Measurements from ENCODE around the gene ANK3. TPM values are rescaled to one million over a fixed set of nuclear protein-coding genes. Genes with fewer than 3 reads are reported as not detected.

ANK3 gene
- polyA plus RNA-seq, 1 donor (not counting 4 experiments of a cell fraction or from before 2014, with no cell fraction given), result 8.3 TPM

DNA sequence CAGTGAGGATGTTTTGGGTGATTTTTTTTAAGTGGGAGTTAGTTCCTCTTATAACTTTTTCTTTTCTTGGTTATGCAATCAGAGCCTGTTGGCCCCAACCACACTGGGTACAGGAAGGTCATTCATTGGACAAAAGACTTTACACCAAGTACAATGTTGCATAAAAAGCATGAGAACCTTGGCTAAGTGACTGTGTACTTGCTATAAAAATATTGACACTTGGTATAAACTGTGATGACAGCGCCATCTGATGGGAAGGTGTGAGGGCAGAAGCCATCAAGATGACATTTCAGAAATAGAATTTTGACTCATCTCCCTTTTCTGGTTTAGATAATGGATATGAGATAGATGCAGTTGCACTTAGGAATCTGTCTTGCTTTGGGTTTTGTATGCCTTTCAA lies 357.0 kb downstream of the ANK3 start:
- Histone ChIP-seq H3K79me2 (ENCODE audit: control insufficient read depth, insufficient read depth, low read length) (no peaks in the 10 kb centered on the region), H2AFZ (ENCODE audit: control insufficient read depth, low read length) (no peak overlapping the region), H3K9me3 (ENCODE audit: control insufficient read depth, low read depth, low read length) (no peaks in the 10 kb centered on the region), H3K4me3 (ENCODE audit: control insufficient read depth in 2 of 3, extremely low read depth in 1 of 3, insufficient read depth in 2 of 3, low read depth in 1 of 3, low read length in 3 of 3) (no peak overlapping the region), H3K4me2 (ENCODE audit: control insufficient read depth, extremely low read depth, insufficient read depth, low read depth, low read length) (no peak overlapping the region), H4K20me1 (ENCODE audit: control insufficient read depth, extremely low read depth, insufficient read depth, low read length) (no peaks in the 10 kb centered on the region), H3K27me3 (ENCODE audit: control insufficient read depth, extremely low read depth, insufficient read depth, low read length) (no peaks in the 10 kb centered on the region), H3K4me1 (ENCODE audit: control insufficient read depth, extremely low read depth, insufficient read depth, low read length) (peaks cover 3% of the 10 kb centered on the region), H3K9me1 (ENCODE audit: control insufficient read depth, extremely low read depth, insufficient read depth, low read length) (no peaks in the 10 kb centered on the region), H3K9ac (ENCODE audit: control insufficient read depth, extremely low read depth, insufficient read depth, low read length) (no peak overlapping the region), H3K36me3 (ENCODE audit: control insufficient read depth in 2 of 2, extremely low read depth in 1 of 2, insufficient read depth in 2 of 2, low read length in 2 of 2) (no peaks in the 10 kb centered on the region), H3K27ac (ENCODE audit: control insufficient read depth, insufficient read depth, low read length) (no peak overlapping the region)
- FAIRE-seq (peak; percentile 91), DNase-seq (ENCODE audit: low read depth, low spot score) (peak; percentile 5)
- TF ChIP-seq, protein P1, sequence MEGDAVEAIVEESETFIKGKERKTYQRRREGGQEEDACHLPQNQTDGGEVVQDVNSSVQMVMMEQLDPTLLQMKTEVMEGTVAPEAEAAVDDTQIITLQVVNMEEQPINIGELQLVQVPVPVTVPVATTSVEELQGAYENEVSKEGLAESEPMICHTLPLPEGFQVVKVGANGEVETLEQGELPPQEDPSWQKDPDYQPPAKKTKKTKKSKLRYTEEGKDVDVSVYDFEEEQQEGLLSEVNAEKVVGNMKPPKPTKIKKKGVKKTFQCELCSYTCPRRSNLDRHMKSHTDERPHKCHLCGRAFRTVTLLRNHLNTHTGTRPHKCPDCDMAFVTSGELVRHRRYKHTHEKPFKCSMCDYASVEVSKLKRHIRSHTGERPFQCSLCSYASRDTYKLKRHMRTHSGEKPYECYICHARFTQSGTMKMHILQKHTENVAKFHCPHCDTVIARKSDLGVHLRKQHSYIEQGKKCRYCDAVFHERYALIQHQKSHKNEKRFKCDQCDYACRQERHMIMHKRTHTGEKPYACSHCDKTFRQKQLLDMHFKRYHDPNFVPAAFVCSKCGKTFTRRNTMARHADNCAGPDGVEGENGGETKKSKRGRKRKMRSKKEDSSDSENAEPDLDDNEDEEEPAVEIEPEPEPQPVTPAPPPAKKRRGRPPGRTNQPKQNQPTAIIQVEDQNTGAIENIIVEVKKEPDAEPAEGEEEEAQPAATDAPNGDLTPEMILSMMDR (optimal IDR thresholded peaks at IDR 0.05 in 1 of 3, IDR thresholded peaks at IDR 0.05 in 1 of 3, conservative IDR thresholded peaks at IDR 0.05 in 1 of 3; ENCODE audit: extremely low read depth in 1 of 3, insufficient read depth in 2 of 3, low read length in 3 of 3), result peak; percentile 54 to 77 (median 70)
- no peak for TF ChIP-seq EZH2 (IDR thresholded peaks at IDR 0.05; ENCODE audit: low read length)
- dilution Hi-C loops (cut with MboI; ENCODE audit: extremely low pct_ligation_motif_present, low sequenced_read_pairs), result no loop called here

DNA sequence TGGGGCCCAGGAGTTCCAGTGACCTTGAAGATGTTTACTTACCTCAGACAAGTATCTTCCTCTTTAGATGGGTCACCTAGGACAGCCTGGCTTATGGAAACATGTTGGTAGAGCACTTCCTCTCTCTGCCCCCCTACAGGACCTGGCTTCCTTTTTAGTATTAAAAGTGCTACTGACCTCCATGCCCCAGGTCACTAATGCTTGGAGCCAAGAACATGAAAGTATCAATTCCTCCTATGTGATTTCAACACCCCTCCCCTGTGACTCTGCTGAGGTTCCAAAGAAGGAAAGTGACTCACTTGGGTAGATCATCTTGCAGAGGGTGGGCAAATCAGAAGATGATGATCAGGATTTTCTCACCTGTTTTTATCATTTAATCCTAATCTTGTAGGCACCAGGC lies 358.0 kb downstream of the ANK3 start:
- peaks cover 3% of the 10 kb centered on the region for H3K4me1 ChIP-seq (ENCODE audit: control insufficient read depth, extremely low read depth, insufficient read depth, low read length)
- dilution Hi-C loops (cut with MboI; ENCODE audit: extremely low pct_ligation_motif_present, low sequenced_read_pairs), result no loop called here
- H3K9me3 ChIP-seq (ENCODE audit: control insufficient read depth, low read depth, low read length), result no peaks in the 10 kb centered on the region
- DNase-seq (ENCODE audit: low read depth, low spot score) (no peak), FAIRE-seq (no peak)
- no peak overlapping the region for H3K4me2 ChIP-seq (ENCODE audit: control insufficient read depth, extremely low read depth, insufficient read depth, low read depth, low read length)
- H3K79me2 ChIP-seq (ENCODE audit: control insufficient read depth, insufficient read depth, low read length), result no peaks in the 10 kb centered on the region
- no peaks in the 10 kb centered on the region for H3K27me3 ChIP-seq (ENCODE audit: control insufficient read depth, extremely low read depth, insufficient read depth, low read length)
- no peak overlapping the region for H3K27ac ChIP-seq (ENCODE audit: control insufficient read depth, insufficient read depth, low read length)
- no peak overlapping the region for H2AFZ ChIP-seq (ENCODE audit: control insufficient read depth, low read length)
- no peak for TF ChIP-seq EZH2 (IDR thresholded peaks at IDR 0.05; ENCODE audit: low read length)
- TF ChIP-seq, protein P1 (optimal IDR thresholded peaks at IDR 0.05 in 1 of 3, IDR thresholded peaks at IDR 0.05 in 1 of 3, conservative IDR thresholded peaks at IDR 0.05 in 1 of 3; ENCODE audit: extremely low read depth in 1 of 3, insufficient read depth in 2 of 3, low read length in 3 of 3), result no peak
- H3K9ac ChIP-seq (ENCODE audit: control insufficient read depth, extremely low read depth, insufficient read depth, low read length), result no peak overlapping the region
- H3K9me1 ChIP-seq (ENCODE audit: control insufficient read depth, extremely low read depth, insufficient read depth, low read length), result no peaks in the 10 kb centered on the region
- no peaks in the 10 kb centered on the region for H3K36me3 ChIP-seq (ENCODE audit: control insufficient read depth in 2 of 2, extremely low read depth in 1 of 2, insufficient read depth in 2 of 2, low read length in 2 of 2)
- H4K20me1 ChIP-seq (ENCODE audit: control insufficient read depth, extremely low read depth, insufficient read depth, low read length), result no peaks in the 10 kb centered on the region
- H3K4me3 ChIP-seq (ENCODE audit: control insufficient read depth in 2 of 3, extremely low read depth in 1 of 3, insufficient read depth in 2 of 3, low read depth in 1 of 3, low read length in 3 of 3), result no peak overlapping the region

Data from keratinocyte (primary cell).